H1 (cell line): ENCODE results near the gene PLEKHA1. TPM values are rescaled to one million over a fixed set of nuclear protein-coding genes. Genes with fewer than 3 reads are reported as not detected.

ENCODE experiments used
- HDAC6 ChIP-seq: IDR thresholded peaks from one replicate; pipeline ENCODE4 v1.7.1; 2012; ENCODE audit warnings: low read depth, mild to moderate bottlenecking, inconsistent platforms, low read length, moderate library complexity
- JUN ChIP-seq: IDR thresholded peaks from 2 replicates; pipeline ENCODE4 v1.6.1; 2011; ENCODE audit warnings: low read depth, mild to moderate bottlenecking, improper control_type of control experiment, low read length
- KDM4A ChIP-seq: IDR thresholded peaks from one replicate; pipeline ENCODE4 v1.7.1; 2012; ENCODE audit warnings: low read depth, mild to moderate bottlenecking, moderate library complexity, low read length, inconsistent platforms; ENCODE audit not compliant: severe bottlenecking
- TCF12 ChIP-seq: IDR thresholded peaks from 2 replicates; pipeline ENCODE4 v1.6.1; 2011; ENCODE audit warnings: low read depth, mild to moderate bottlenecking, low read length
- polyA plus RNA-seq, 7 experiments: library from polyadenylated mRNA; depleted of rRNA in 3 of 7; stranded (reverse) in 5 of 7; unstranded in 2 of 7; fragments of >200 nt in 5 of 7; fragments of 200-250 nt in 2 of 7; gene quantifications; 1 replicate in 5 of 7; 2 replicates in 1 of 7; 4 replicates in 1 of 7; pipeline versions ENCODE4 v1.2.1 to v1.2.3, GENCODE V29; 2011 to 2013; ENCODE audit warnings: missing spikeins in 2 of 7, mixed read lengths in 2 of 7
- total RNA-seq: library from RNA; stranded (reverse); fragmentation: NEBNext Ultra II Directional; extraction: Animal tissue kit (Norgen Biotek cat#: 25700); gene quantifications from 2 replicates; pipeline ENCODE4 v1.2.1, GENCODE V29; 2021

PLEKHA1 gene
- total and polyA plus RNA-seq, 2 of the 8 experiments (the other 6 are each of a cell fraction or from before 2014, with no cell fraction given): 15.6 to 39.7 TPM

- TF ChIP-seq HDAC6: no peak
- TF ChIP-seq KDM4A: no peak
- TF ChIP-seq JUN: no peak
- TF ChIP-seq TCF12: no peak
Measured at GRCh38 chr10:122391875-122392274, 17.4 kb downstream of the PLEKHA1 start (continued).
